GM21723 (cell line): ENCODE measurements around the gene USP24.
"Not testable (repeated sequence)": the region's sequence is repeated elsewhere in the genome, so short reads cannot be mapped to it uniquely, and the experiment has no call there.

ENCODE experiments used
- ATAC-seq: cut with Tn5 transposase; IDR thresholded peaks from one replicate; pipeline ENCODE4 v1.9.1; 2021; ENCODE audit warnings: mild to moderate bottlenecking, moderate library complexity; ENCODE audit not compliant: unreplicated experiment

Gene USP24

DNA sequence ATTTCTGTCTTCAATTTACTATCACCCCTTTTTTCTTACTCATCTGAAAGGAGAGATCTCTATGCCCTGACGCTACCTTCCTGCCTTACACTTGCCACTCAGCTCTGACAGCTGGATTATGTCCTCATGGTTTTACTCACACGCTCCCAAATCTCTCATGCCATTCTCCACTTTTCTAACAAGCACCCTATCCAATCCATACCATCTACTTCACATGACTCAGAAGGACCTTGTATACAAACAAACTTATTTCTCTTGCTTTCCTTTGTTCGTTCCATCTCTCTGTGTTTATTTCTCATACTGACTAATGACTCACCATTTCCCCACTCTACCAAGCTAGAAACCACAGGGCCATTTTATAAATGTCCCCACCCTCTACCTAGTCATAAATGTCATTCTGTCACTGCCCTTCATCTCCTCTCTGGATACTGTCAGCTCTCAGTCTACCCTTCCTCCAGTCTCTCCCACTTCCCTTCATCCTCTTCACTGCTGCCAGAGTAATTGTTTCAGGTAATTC is 87.3 kb downstream of the USP24 start:
- ATAC-seq, result peak; percentile 81

DNA sequence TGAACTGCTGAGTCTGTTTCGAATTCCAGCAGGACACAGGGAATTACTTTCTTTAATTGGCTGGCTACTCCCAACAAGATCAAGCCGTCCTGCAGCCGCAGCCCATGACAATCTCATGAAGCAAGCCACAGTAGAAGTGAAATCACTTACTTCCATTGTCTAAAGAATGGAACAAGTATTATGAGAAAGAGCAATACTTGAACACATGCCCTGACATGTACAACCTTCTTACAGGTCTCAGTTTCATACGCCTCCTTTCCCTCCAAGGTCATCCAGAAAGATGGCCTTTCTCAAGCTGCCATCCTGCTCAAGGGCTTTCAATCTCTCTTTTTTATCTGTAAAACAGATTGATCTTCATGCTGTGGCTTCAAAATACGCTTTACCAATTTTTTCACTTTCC is 90.7 kb downstream of the USP24 start:
- ATAC-seq, result no peak

DNA sequence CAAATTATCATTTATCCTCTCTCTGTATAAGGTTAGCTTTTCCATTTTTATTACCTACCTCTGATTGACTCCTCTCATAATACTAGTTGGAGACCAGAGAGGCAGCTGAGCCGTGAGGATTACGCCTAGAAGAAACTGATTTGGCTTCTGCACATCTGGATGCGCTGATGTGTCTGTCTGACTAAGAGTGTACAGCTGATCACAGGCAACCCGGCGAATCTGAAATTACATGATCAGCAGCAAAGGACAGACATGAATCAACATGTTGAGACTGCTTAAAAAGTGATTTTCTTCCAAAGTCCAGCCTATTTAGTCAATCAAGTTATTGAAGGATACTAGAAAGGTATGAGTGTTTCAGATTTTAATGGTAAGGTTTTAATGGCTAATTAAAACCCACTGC is 94.6 kb downstream of the USP24 start:
- ATAC-seq, result no peak

DNA sequence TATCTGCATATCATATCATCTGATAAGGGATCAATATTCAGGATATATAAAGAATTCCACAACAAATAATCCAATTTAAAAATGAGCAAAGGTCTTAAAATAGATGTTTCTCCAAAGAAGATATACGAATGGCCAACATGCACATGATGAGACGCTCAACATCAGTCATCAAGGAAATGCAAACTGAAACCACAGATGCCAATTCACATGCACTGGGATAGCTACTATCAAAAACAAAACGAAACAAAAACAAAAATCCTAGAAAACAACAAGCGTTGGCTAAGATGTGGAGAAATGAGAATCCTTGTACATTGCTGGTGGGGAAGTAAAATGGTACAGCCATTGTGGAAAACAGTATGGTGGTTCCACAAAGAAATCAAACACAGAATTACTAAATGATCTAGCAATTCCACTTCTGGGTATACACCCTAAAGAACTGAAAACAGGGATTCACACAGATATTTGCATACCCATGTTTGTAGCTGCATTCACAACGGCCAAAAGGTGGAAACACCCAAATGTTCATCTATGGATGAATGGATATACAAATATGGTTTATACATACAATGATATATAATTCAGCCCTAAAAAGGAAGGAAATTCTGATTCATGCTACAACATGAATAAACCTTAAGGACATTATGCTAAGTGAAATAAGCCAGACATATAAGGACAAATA is 96.4 kb downstream of the USP24 start:
- ATAC-seq, result no peak

DNA sequence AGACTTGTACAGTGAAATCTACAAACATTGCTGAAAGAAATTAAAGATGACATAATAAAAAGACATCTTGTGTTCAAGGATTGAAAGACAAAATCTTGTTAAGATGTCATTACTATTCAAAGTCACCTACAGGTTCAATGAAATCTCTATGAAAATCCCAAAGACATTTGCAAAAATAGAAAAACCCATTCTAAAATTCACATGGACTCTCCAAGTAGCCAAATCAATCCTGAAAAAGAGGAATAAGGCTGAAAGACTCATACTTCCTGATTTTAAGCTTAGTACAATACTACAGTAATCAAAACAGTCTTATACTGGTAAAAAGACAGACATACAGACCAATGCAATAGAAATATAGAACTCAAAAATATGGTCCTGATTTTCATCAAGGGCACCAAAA is 97.2 kb downstream of the USP24 start:
- no peak for ATAC-seq

DNA sequence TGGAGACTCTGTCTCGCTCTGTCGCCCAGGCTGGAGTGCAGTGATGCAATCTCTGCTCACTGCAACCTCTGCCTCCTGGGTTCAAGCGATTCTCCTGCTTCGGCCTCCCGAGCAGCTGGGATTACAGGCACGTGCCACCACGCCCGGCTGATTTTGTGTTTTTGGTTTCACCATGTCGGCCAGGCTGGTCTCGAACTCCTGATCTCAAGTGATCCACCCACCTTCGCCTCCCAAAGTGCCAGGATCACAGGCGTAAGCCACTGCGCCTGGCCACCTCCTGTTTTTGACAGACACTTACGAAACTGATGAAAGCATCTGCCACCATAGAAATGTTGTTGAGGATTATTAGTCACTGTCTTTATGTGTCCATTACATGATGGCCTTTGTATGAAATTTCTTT is 106.2 kb downstream of the USP24 start:
- not testable (repeated sequence) for ATAC-seq

DNA sequence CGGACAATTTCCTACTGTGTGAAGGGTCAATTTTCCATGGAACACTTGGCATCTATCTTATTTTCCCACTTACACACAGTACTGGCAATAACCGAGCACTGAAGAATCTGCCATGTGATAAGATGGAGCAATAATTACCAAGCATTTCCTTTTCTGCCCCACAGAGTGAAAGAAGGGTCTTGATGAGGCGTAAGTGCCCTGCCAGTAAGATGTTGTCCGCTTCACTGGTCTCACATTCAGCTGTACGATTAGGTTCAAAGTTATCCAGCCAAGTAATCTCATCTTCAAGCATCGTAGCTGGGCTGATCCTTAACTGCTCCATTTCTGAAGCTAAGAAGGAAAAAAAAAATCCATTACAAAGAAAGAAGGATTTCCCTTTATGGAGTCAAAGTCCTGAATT is 108.1 kb downstream of the USP24 start:
- no peak for ATAC-seq

DNA sequence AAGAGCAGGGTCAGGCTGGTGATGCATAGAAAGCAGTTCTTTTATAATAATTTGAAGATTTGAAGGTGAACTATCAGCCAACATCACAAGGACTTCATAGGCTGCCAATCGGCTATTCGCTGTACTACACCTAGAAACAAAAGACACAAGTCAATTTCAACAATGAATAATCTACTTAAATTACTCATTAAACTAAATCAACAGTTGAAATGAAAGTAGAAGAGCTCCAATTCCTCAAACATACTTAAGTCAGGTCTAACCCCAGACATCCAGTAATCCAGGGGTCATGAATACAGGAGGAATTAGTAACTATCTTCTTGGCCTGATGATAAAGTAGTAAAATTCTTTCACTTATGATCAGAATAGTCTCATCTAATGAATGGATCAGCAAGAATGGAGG is 111.3 kb downstream of the USP24 start:
- ATAC-seq, result no peak

DNA sequence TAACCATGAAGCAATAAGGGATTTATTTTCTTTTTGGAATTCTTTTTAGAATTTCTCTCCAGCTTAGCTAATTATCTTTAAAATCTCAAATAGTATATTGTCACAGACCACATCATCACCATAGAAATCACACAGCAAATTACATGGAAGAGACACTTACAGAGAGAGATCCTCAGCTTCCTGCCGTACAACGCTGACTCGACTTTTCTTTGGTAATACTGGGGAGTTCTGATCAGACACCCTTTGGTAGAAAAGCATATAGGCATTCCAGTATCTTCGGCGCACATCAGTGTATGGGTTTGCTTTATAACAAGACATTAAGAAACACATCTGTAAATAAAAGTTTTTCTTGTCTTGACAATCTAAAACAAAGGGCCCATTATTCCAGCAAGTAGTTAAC is 120.1 kb downstream of the USP24 start:
- ATAC-seq, result no peak

DNA sequence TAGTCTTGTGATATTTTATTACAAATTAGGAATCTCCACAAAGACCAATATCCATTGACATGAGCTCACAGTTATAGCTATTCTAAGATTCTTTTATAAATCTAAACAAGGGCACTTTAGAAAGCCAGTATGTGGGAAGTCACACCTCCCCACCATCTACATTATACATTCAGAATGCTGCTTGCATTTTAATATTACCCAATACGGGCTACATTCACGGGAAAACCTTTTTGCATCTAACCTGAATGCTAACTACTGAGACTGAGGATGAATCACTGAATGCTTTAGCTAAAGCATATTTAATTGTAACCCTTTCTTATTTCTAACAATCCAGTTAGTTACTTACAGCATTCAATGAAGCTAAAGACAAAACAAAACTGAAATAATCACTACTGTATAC is 122.7 kb downstream of the USP24 start:
- no peak for ATAC-seq

DNA sequence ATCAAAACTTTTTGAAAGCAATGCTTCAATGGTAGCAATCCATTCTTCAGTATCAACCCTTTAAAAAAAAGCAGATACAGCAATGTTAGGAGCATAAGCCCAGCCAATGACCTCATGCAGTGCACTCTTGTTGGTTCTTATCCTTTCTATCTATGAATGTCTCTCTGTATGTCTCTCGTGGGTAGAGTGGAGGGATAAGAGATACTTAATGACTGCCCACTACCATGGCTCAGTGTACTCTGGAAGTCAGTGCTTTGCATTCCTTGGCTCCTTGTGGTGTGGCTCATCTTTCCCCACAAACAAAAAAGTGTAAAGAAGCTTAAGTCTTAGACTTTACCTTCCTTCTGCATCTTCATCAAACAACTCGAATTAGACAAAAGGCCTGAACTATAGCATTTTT is 125.5 kb downstream of the USP24 start:
- no peak for ATAC-seq

DNA sequence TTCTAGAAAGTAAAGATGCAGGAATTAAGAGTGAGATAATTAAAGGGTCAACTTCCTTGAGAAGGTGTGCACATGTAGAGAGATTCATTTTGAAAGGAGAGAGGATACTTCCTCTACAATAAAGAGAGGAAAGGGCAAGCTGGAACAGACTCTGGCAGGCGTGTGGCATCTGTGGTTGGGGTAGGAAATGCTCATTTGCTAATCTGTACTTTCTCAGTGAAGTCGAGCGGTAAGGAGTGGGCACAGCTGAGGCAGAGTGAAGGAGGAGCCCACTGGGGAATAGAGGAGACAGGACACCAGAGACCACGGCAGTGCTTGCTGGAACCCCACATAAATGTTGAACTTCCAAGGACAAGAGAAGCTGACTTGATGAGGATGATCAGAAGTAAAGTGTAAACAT is 126.8 kb downstream of the USP24 start:
- no peak for ATAC-seq

DNA sequence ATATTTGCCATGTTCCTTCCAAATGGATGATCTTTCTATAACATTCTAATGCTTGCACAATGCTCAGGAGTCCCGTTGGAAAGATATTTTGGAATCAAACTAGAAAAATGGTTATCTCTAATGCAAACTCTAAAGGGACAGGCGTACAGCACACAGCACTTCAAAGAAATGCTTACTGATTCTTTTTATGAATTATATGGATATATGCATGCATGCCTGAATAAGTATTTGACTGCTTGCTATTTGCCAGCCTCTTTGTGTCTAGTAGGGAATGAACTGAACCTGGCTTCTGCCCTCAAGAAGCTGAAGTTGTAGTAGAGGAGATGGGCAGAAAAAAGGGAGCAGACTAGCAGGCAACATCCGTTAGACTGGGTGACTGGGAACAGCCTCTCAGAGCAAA is 127.7 kb downstream of the USP24 start:
- ATAC-seq, result no peak

DNA sequence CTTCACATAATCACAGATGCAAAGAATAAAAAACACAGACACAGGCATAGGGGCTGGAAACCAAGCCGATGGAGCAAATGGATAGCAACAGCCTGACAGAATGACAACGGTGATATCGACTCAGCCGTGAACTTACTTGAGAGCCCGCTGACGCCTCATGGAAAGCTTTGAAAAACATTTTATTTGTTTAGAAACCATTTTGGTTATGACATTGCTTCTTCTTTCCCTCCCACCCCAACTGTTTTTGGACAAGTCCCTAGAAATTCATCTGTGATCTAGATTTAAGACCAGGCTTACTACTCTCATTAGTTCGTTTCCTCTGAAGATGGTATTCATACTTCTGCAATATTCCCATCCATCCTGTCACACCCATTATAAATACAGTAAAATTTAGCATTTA is 130.9 kb downstream of the USP24 start:
- no peak for ATAC-seq

DNA sequence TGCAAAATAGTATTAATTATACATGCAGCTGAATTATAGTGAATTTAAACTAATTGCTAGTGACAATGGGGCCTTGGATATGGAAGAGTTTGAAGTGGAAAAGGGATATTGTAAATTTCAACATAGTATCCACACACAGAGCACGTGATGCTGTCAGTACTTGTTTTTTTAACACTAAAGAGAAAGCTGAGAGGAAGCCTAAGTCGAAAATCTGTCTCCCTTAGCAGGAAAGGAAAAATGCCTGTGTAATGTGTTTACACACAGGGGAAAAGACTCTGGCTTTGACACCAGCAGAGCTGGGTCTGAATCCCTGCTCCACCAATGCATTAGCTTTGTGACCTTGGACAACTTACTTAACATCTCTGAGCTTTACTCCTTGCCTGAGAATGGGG is 133.3 kb downstream of the USP24 start:
- ATAC-seq, result no peak

DNA sequence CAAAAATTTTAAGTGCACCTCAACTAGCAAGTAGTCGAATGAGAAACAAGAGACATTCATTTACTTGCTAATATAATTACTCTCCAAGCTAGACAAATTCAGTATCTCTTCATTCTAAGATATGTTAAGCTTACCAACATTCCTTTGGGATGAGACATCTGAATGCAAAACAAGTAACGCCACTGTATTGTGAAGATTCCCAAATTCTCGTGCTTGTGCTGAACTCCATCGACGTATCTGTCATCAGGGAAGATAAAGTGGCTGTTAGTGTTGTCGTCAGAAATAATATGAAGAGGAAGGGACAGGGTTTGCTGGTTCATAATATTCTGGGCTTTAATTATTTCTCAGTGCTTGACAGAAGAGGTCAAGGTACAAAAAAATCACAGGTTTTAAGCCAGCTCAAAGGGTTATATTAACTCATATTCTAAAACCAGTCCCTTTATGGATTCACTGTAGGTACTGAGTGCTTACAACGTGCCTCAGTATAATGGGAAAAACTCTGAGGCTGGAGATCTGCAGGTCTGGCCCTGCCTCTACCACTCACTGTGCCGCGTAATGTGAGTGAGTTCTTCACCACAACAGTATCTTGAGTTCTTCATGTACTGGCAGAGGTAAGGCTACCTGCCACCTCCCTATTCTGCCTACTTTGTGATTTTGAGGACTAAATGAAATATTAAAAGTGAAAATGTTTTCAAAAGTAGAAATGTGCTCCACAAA is 133.8 kb downstream of the USP24 start:
- ATAC-seq, result no peak

DNA sequence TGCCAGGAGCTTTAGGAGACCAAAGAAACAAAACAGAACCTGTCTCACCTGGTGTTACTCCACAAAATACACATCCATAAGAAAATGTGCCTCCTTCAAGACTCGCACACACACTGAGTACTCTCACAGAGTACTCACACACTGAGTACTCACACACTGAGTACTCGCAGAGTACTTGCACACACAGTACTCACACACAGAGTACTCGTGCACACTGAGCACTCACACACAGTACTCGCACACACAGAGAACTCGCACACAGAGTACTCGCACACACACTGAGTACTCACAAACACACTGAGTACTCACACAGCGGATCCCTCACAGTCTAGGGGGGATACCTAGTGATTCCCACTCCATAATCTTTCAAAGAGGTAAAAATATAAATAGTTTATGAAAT is 135.5 kb downstream of the USP24 start:
- ATAC-seq, result no peak

DNA sequence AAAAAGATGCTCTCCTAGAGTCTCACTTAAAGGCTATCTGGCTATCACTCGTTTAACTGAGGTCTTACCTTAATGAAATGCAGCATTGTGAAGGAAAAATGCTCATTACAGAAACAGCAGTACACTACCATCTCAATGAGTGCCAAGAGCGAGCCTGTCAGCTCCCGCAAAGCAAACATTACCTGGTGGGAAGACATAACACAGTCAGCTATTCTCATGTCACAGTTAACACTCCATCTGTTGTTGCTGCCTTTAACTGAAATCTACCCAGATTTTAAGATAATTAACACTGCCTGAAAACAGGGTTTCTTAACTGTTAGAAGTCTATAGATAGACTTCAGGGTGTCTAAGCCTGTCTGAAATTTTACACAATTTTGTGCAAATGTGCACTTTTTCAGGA is 136.7 kb downstream of the USP24 start:
- ATAC-seq, result no peak

DNA sequence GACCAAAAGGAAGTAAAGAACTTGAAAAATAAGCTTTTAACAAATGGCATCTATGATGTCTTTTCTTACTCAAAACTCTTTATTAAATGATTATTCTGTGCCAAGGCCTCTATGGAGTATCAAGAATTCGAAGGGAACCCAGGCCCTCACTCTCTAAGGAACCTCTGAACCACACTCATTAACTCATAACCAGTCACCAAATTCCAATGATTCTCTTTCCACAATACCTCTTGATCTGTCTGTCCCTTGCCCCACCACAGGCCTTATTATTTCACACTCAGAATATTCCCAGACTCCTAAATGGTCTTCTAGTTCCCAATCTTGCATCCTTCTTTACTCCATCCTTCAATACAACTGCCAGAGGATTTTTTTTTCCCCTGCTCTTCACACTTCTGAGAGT is 138.8 kb downstream of the USP24 start:
- no peak for ATAC-seq

DNA sequence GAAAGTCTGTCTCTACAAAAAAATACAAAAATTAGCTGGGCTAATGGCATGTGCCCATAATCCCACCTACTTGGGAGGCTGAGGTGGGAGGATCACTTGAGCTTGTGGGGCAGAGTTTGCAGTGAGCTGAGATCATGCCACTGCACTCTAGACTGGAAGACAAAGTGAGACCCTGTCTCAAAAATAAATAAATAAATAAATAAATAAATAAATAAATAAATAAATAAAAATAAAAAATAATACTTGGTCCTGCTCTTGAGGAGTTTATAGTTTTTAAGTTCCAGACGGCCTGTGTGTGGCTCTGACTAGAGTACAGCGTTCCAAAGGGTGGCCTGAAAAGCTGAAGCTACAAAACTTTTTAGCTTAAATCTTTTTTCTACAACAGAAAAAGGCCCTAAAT is 140.7 kb downstream of the USP24 start:
- no peak for ATAC-seq

DNA sequence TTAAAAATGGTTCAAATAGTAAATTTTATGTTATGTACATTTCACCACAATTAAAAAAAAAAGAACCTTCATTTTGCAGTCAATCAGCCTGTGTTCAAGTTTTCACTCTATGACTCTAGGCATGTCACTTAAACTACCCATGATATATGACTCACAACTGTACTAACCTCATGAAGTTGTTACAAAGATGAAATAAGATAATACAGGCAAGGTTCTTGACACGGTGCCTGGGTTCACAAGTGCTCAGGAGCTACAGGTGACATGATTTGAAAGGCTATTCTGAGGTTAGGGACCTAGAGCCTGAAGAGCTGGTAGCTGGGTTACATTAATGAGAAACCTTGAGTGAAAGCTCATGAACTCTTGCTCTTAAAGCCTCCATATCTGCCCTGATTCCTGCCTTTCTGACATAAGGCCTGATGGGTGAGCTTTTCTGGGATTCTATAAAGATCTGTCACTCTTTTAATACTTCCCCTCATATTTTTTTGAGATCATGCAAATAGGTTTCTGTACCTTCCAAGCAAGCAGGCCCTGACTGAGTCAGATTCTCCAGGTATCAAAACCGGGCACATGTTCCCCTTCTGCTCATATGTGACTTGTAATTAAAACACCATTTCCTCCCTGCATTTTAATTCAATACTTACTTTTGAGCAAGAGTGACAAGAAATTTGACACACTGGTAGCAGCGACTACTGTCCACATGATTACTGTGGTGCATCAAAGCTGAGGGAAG is 141.8 kb downstream of the USP24 start:
- ATAC-seq, result no peak

DNA sequence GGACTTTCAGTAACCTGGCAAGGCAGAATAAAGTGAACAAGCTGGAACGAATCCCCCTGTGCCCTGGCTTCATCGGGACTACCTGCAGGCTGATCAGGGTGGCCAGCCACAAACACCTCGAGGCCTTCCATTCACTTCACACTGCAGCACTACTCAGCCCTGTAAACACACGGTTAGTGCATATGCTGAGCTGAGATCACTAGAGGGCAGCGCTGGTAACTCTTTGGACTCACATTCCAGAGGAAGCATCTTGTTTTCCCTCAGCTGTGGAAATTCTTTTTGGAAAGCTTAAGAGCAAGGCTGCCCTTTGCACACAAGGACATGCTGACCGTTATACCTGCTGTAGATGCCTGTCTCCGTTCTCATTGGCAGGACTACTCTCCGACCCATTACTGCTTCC is 143.7 kb downstream of the USP24 start:
- no peak for ATAC-seq
